ENCODE results near the gene KRT32.

Gene KRT32

GRCh38 chr17:41511116-41511515 is 43.9 kb upstream of the KRT32 start:
- in situ Hi-C loops (cut with MboI; ENCODE audit: low sequenced_read_pairs, unreplicated experiment) = no loop called here
- no peak for TF ChIP-seq CTCF (IDR thresholded peaks at IDR 0.05; ENCODE audit: borderline replicate concordance, control extremely low read depth, extremely low read depth, insufficient read depth, missing control alignments)
- no peak for DNase-seq (ENCODE audit: low spot score)

GRCh38 chr17:41510251-41511065 is 43.3 kb upstream of the KRT32 start:
- no peak for TF ChIP-seq CTCF (IDR thresholded peaks at IDR 0.05; ENCODE audit: borderline replicate concordance, control extremely low read depth, extremely low read depth, insufficient read depth, missing control alignments)
- no peak for DNase-seq (ENCODE audit: low spot score)
- in situ Hi-C loops (cut with MboI; ENCODE audit: low sequenced_read_pairs, unreplicated experiment) = no loop called here

GRCh38 chr17:41507315-41507880 is 40.2 kb upstream of the KRT32 start:
- DNase-seq (ENCODE audit: low spot score) = no peak
- in situ Hi-C loops (cut with MboI; ENCODE audit: low sequenced_read_pairs, unreplicated experiment) = no loop called here
- no peak for TF ChIP-seq CTCF (IDR thresholded peaks at IDR 0.05; ENCODE audit: borderline replicate concordance, control extremely low read depth, extremely low read depth, insufficient read depth, missing control alignments)

GRCh38 chr17:41505809-41506767 is 38.9 kb upstream of the KRT32 start:
- no peak for DNase-seq (ENCODE audit: low spot score)
- in situ Hi-C loops (cut with MboI; ENCODE audit: low sequenced_read_pairs, unreplicated experiment) = no loop called here
- no peak for TF ChIP-seq CTCF (IDR thresholded peaks at IDR 0.05; ENCODE audit: borderline replicate concordance, control extremely low read depth, extremely low read depth, insufficient read depth, missing control alignments)

GRCh38 chr17:41505007-41505808 is 38.0 kb upstream of the KRT32 start, which contains the start of gene KRT13:
TSS of gene KRT13 (minus strand) at chr17:41505612. CDS start at chr17:41505550, 62 bp downstream.
- TF ChIP-seq CTCF (IDR thresholded peaks at IDR 0.05; ENCODE audit: borderline replicate concordance, control extremely low read depth, extremely low read depth, insufficient read depth, missing control alignments) = no peak
- DNase-seq (ENCODE audit: low spot score) = no peak
- in situ Hi-C loops (cut with MboI; ENCODE audit: low sequenced_read_pairs, unreplicated experiment) = no loop called here
